Skeletal muscle satellite cell (primary cell): ENCODE measurements around the gene ZNF554. TPM values are rescaled to one million over a fixed set of nuclear protein-coding genes. Genes with fewer than 3 reads are reported as not detected.

Experiments
- H3K27me3 ChIP-seq: 2 replicates; pipeline ENCODE4 v1.7.0; 2013; ENCODE audit warnings: low read length; ENCODE audit not compliant: control insufficient read depth, insufficient read depth
- H3K36me3 ChIP-seq: 2 replicates; pipeline ENCODE4 v1.7.0; 2013; ENCODE audit warnings: mild to moderate bottlenecking, control low read depth, low read length; ENCODE audit not compliant: insufficient read depth
- H3K4me1 ChIP-seq: 2 replicates; pipeline ENCODE4 v1.7.0; 2013; ENCODE audit warnings: low read length; ENCODE audit not compliant: control insufficient read depth, insufficient read depth
- H3K4me2 ChIP-seq: 2 replicates; pipeline ENCODE4 v1.7.0; 2013; ENCODE audit warnings: mild to moderate bottlenecking, low read length
- H3K4me3 ChIP-seq: 2 replicates; pipeline ENCODE4 v1.7.0; 2013; ENCODE audit warnings: low read length
- H3K9ac ChIP-seq: 2 replicates; pipeline ENCODE4 v1.7.0; 2013; ENCODE audit warnings: mild to moderate bottlenecking, low read depth, low read length, moderate library complexity
- H3K9me3 ChIP-seq: replicated peaks from 2 replicates; pipeline ENCODE4 v1.7.0; 2013; ENCODE audit warnings: mild to moderate bottlenecking, control low read depth, low read length
- total RNA-seq: library from RNA; depleted of rRNA; stranded (reverse); fragments of >200 nt; gene quantifications from 2 replicates; pipeline ENCODE4 v1.2.3, GENCODE V29; 2012; rRNA removed

Gene ZNF554
- total RNA-seq, result 1.1 and 1.3 TPM in 2 replicates

DNA sequence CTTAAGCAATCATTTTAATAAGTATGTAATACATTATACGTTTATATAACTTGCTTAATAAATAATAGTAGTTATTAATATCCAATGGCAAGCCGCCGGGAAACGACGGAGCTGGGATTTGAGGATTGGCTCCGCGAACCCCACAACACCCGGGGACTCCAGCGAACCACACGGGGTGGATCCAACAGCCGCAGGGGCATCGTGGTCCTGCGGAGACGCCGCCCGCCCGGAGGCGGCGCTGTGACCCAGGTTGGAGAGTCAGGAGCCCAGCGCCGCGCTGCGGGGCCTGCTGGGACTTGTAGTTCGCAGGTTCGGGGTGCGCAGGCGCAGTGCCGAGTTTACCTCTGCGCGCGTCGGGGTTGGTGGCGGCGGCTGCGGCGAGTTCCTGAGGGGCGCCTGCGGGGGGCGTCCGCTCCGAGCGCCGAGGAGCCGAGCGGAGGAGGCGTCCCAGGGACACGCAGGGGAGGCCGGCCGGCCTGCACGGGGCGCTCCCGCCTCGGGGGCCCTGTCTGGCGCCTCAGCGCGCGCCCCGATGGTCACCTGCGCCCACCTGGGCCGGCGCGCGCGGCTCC, at the start of gene ZNF554:
TSS of gene ZNF554 (plus strand) at position 329 of the 572 bp plus-strand sequence. CDS start at position 533, 204 bp downstream.
- H3K36me3 ChIP-seq, result no peaks in the 10 kb centered on the region
- peak within 1 kb of the TSS; percentile 83 for H3K4me3 ChIP-seq
- H3K27me3 ChIP-seq, result no peaks in the 10 kb centered on the region
- peak within 1 kb of the TSS; percentile 84 for H3K9ac ChIP-seq
- H3K4me1 ChIP-seq, result no peaks in the 10 kb centered on the region
- H3K4me2 ChIP-seq, result peak within 1 kb of the TSS; percentile 100
- no peaks in the 10 kb centered on the region for H3K9me3 ChIP-seq

GRCh38 chr19:2770055-2771013, 49.3 kb upstream of the ZNF554 start:
- H3K4me1 ChIP-seq, result peaks cover 38% of the 10 kb centered on the region
- peaks cover 34% of the 10 kb centered on the region for H3K36me3 ChIP-seq
- H3K27me3 ChIP-seq, result no peaks in the 10 kb centered on the region
- no peak overlapping the region for H3K4me3 ChIP-seq
- no peak overlapping the region for H3K9ac ChIP-seq
- no peaks in the 10 kb centered on the region for H3K9me3 ChIP-seq
- peak overlapping the region; percentile 3 for H3K4me2 ChIP-seq

DNA sequence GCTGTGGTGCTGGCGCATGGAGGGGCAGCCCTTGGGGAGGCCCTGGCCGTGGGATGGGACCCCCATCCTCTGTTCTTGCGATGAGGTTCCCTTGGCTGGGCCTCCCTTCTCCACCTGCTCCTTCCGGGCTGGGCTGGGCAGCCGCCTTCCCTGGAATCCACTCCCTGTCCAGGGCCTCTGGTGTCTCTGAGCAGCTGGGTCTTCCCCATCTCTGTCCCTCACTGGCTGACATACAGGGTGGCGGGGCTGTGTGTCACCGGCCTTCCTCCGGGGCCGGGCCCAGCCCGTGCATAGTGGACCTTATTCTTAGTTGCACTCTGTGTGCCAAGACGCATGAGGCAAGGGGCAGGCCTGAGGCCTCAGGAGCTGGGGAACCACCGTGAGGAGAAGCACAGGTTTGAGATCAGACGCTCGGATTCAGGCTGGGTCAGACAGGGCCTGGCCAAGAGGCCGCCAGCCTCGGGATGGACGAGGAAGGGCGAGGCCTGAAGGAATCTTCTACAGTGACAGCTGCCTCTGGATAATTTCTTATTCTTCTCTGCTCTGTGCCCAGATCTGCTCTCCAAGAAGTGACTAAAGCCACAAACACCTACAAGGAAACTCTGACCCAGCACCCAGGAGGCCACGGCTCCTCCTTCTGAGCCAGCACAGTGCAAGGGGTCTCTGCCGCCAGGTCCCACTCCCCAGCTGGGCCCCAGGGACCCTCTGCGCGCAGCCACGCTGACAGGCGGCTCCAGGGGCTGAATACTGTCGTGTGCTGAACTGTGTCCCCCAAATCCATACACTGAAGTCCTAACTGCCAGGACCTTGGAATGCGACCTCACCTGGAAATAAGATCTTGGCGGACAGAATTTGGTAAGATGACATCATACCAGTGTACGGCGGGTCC, 47.6 kb upstream of the ZNF554 start:
- no peak overlapping the region for H3K4me3 ChIP-seq
- H3K27me3 ChIP-seq, result no peaks in the 10 kb centered on the region
- peak overlapping the region; percentile 5 for H3K4me2 ChIP-seq
- peaks cover 49% of the 10 kb centered on the region for H3K4me1 ChIP-seq
- H3K36me3 ChIP-seq, result peaks cover 18% of the 10 kb centered on the region
- H3K9ac ChIP-seq, result peak overlapping the region; percentile 16
- no peaks in the 10 kb centered on the region for H3K9me3 ChIP-seq

- Histone ChIP-seq H3K36me3 (peaks cover 7% of the 10 kb centered on the region), H3K4me2 (peak overlapping the region; percentile 88), H3K9me3 (no peaks in the 10 kb centered on the region), H3K4me1 (peaks cover 53% of the 10 kb centered on the region), H3K9ac (no peak overlapping the region), H3K27me3 (no peaks in the 10 kb centered on the region), H3K4me3 (no peak overlapping the region)
Observed at GRCh38 chr19:2774083-2774679, 45.5 kb upstream of the ZNF554 start.

DNA sequence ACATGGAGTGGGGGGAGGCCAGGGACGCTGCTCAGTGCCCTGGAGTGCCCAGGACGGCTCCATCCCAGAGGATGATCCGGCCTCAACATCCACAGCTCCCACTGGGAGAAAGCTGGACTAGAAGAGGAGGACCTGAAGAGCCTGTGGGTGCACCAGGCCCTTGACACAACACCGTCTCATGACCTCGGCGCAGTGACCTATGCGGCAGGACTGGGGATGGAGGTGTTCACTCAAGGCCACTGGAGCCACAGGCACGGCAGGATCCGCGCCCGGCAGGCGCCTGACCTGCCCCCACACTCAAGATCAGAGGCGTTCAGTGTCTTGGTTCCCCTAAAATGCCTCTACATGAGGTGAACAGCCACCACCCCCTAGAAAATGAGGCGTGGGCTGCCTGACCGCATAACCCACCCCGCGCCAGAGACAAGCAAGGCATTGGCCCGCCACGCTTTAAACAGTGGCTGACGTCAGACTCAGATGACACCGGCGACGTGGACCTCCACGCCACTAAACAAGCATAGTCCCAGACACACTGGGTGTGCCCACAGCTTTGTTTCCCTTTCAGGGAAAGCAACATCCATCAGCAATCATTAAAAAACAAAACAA, 44.6 kb upstream of the ZNF554 start:
- H3K9ac ChIP-seq, result peak overlapping the region; percentile 79
- no peaks in the 10 kb centered on the region for H3K9me3 ChIP-seq
- no peaks in the 10 kb centered on the region for H3K27me3 ChIP-seq
- peak overlapping the region; percentile 39 for H3K4me3 ChIP-seq
- H3K4me2 ChIP-seq, result peak overlapping the region; percentile 88
- H3K36me3 ChIP-seq, result peaks cover 7% of the 10 kb centered on the region
- H3K4me1 ChIP-seq, result peaks cover 54% of the 10 kb centered on the region

- Histone ChIP-seq H3K36me3 (peaks cover 3% of the 10 kb centered on the region), H3K4me1 (peaks cover 46% of the 10 kb centered on the region), H3K4me3 (peak overlapping the region; percentile 39), H3K9ac (peak overlapping the region; percentile 79), H3K9me3 (no peaks in the 10 kb centered on the region), H3K4me2 (peak overlapping the region; percentile 88), H3K27me3 (no peaks in the 10 kb centered on the region)
Observed at GRCh38 chr19:2775556-2776430, 43.9 kb upstream of the ZNF554 start.

DNA sequence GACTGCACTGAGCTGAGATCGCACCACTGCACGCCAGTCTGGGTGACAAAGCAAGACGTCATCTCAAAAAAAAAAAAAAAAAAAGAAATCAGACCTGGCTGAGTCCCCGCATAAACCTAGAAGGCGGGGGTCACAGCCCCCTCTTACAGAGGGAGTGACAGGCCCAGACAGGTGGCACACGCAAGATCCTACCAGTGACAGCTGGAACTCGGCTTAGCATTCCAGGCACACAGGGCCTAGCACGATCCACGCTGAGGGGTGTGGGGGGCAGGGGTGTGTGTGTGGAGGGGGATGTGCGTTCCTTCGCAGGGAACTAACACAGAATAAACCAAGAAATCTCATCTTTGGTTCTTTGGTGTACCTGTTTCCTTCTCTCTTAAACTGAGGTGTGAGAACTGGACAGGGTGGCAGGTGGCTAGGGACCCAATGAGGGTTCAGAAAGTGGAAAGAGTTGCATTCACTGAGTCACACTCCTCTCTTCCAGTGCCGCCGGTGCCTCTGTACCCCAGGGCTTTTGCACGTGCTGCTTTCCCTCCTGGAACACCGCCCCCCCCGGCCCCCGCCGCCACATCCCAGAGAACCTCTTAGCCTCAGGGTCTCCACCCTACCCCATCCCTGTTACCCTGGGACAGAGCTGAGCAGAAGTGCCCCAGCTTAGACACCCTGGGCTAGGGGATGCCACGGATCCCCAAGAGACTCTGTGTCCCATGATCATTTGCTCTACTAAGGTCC, 41.5 kb upstream of the ZNF554 start:
- H3K9ac ChIP-seq, result no peak overlapping the region
- no peaks in the 10 kb centered on the region for H3K27me3 ChIP-seq
- H3K4me1 ChIP-seq, result peaks cover 45% of the 10 kb centered on the region
- no peaks in the 10 kb centered on the region for H3K9me3 ChIP-seq
- peak overlapping the region; percentile 28 for H3K4me2 ChIP-seq
- no peak overlapping the region for H3K4me3 ChIP-seq
- H3K36me3 ChIP-seq, result peaks cover 3% of the 10 kb centered on the region

DNA sequence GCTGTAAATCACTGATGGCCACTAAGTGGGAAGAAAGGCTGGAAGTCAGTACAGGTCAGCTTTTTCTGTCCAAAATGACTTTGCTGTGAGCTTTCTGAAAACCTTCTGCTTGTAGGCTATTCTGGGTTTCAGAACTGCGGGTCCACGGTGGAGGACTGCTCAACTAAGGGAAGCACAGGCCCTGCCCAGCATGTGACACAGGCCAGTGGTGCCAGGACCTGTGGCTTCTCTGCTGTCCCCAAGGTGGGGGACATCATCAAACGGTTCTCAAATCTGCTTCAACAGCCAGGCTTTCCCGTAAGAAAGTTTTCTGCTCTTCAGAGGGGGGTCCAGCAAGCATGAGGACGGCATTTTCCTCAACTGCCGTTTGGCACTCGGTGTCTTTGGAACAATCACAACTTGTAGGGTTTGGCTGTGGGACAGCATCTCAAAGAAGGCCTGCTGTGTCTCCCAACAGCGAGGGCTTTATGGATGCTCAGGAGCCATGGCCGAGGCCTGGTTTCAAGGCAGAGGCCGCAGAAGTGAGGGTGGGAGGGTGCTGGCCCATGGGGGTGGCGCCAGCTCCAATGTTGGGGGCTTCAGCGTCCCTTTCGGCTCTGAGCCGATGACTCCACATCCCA, 40.4 kb upstream of the ZNF554 start:
- Histone ChIP-seq H3K9ac (peak overlapping the region; percentile 18), H3K4me2 (peak overlapping the region; percentile 28), H3K9me3 (no peaks in the 10 kb centered on the region), H3K27me3 (no peaks in the 10 kb centered on the region), H3K4me3 (no peak overlapping the region), H3K4me1 (peaks cover 47% of the 10 kb centered on the region), H3K36me3 (peaks cover 3% of the 10 kb centered on the region)

- no peak overlapping the region for H3K4me3 ChIP-seq
- H3K4me2 ChIP-seq, result peak overlapping the region; percentile 15
- H3K9me3 ChIP-seq, result no peaks in the 10 kb centered on the region
- H3K4me1 ChIP-seq, result peaks cover 42% of the 10 kb centered on the region
- no peaks in the 10 kb centered on the region for H3K27me3 ChIP-seq
- H3K36me3 ChIP-seq, result peaks cover 3% of the 10 kb centered on the region
- H3K9ac ChIP-seq, result no peak overlapping the region
Observed at GRCh38 chr19:2780284-2780683, 39.4 kb upstream of the ZNF554 start.
